ENCODE data around the gene DLG3.

DLG3 gene

GRCh38 chrX:70411475-70411874 is 33.2 kb upstream of the DLG3 start:
- no peaks in the 10 kb centered on the region for H3K27me3 ChIP-seq (replicated peaks)
- in situ Hi-C loops (cut with HindIII; ENCODE audit: low pct_ligation_motif_present, low sequenced_read_pairs), result no loop called here
- DNase-seq, result no peak
- no peak overlapping the region for H3K4me3 ChIP-seq (ENCODE audit: low read depth, low read length)
- H3K36me3 ChIP-seq (replicated peaks), result no peaks in the 10 kb centered on the region
- H3K27ac ChIP-seq, result no peak overlapping the region
- TF ChIP-seq, protein P1, sequence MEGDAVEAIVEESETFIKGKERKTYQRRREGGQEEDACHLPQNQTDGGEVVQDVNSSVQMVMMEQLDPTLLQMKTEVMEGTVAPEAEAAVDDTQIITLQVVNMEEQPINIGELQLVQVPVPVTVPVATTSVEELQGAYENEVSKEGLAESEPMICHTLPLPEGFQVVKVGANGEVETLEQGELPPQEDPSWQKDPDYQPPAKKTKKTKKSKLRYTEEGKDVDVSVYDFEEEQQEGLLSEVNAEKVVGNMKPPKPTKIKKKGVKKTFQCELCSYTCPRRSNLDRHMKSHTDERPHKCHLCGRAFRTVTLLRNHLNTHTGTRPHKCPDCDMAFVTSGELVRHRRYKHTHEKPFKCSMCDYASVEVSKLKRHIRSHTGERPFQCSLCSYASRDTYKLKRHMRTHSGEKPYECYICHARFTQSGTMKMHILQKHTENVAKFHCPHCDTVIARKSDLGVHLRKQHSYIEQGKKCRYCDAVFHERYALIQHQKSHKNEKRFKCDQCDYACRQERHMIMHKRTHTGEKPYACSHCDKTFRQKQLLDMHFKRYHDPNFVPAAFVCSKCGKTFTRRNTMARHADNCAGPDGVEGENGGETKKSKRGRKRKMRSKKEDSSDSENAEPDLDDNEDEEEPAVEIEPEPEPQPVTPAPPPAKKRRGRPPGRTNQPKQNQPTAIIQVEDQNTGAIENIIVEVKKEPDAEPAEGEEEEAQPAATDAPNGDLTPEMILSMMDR (IDR thresholded peaks at IDR 0.05; ENCODE audit: low read depth, low read length, missing control alignments), result no peak

DNA sequence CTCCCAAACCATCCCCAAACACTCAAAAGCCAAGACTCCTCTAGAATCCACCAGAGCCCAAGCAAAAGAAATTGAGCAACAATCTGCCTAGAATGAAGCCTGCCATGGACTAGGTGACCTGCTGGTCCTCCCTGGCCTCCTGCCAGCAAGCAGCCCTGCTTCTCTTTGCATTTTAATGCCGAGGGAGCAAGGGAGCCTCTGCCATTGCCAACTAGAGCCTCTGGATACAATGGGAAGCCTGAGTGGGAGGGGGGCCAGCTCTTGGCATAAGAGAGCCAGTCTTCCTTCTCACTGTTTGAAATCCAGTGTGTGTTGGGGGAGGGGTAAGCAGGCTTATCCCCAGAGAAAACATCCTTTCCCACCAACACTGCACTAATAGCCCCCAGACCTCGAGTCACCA is 23.0 kb upstream of the DLG3 start:
- no peaks in the 10 kb centered on the region for H3K36me3 ChIP-seq (replicated peaks)
- DNase-seq, result no peak
- H3K4me3 ChIP-seq (ENCODE audit: low read depth, low read length), result no peak overlapping the region
- TF ChIP-seq, protein P1 (IDR thresholded peaks at IDR 0.05; ENCODE audit: low read depth, low read length, missing control alignments), result no peak
- no peaks in the 10 kb centered on the region for H3K27me3 ChIP-seq (replicated peaks)
- H3K27ac ChIP-seq, result no peak overlapping the region
- in situ Hi-C loops (cut with HindIII; ENCODE audit: low pct_ligation_motif_present, low sequenced_read_pairs), result no loop called here

- no peak within 1 kb of the TSS for H3K27ac ChIP-seq
- in situ Hi-C loops (cut with HindIII; ENCODE audit: low pct_ligation_motif_present, low sequenced_read_pairs), result no loop called here
- H3K27me3 ChIP-seq (replicated peaks), result no peaks in the 10 kb centered on the region
- no peaks in the 10 kb centered on the region for H3K36me3 ChIP-seq (replicated peaks)
- no peak within 1 kb of the TSS for H3K4me3 ChIP-seq (ENCODE audit: low read depth, low read length)
- DNase-seq, result no peak
- TF ChIP-seq, protein P1 (IDR thresholded peaks at IDR 0.05; ENCODE audit: low read depth, low read length, missing control alignments), result peak; percentile 26
Observed at GRCh38 chrX:70422851-70423341, 21.7 kb upstream of the DLG3 start, which contains the start of gene GDPD2. GDPD2 (plus strand) TSS chrX:70423314; CDS start chrX:70424985, 1,671 bp downstream.

DNA sequence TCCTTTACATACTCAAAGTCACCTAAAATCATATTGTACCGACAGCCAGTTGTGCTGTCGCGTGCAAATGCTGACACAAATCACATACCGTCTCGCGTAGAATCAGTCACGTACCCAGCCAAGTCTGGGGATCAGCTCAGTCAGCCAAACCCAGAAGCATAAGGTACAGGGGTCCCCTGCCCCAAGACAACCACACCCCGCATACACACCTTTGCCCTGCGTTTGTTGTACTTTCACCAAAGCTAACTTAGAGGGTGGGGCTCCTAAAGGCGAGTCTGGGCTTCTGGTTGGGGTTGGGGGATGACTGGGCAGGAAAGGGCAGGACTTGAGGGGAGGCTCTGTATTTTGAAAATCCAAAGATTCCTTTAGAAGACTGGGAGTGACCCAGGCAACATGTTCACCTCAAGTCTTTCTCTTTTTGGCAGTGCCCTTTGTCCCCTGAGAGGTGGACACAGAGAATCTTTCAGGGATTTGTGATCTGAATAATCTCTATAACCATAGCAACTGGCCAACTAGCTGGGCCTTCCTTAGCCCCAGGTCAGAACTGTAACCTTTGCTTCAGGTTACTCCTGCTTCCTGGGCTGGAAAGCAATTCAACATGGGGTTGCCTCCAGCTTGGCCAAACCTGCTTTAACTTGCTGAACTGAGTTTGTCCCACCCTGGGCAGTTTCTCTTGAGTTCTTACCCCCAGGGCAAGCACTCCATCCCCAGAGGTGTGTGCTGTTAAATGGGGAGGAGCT is 20.5 kb upstream of the DLG3 start:
- H3K36me3 ChIP-seq (replicated peaks), result no peaks in the 10 kb centered on the region
- H3K27ac ChIP-seq, result no peak overlapping the region
- H3K27me3 ChIP-seq (replicated peaks), result no peaks in the 10 kb centered on the region
- no peak for DNase-seq
- no peak overlapping the region for H3K4me3 ChIP-seq (ENCODE audit: low read depth, low read length)
- TF ChIP-seq, protein P1 (IDR thresholded peaks at IDR 0.05; ENCODE audit: low read depth, low read length, missing control alignments), result no peak
- in situ Hi-C loops (cut with HindIII; ENCODE audit: low pct_ligation_motif_present, low sequenced_read_pairs), result no loop called here

DNA sequence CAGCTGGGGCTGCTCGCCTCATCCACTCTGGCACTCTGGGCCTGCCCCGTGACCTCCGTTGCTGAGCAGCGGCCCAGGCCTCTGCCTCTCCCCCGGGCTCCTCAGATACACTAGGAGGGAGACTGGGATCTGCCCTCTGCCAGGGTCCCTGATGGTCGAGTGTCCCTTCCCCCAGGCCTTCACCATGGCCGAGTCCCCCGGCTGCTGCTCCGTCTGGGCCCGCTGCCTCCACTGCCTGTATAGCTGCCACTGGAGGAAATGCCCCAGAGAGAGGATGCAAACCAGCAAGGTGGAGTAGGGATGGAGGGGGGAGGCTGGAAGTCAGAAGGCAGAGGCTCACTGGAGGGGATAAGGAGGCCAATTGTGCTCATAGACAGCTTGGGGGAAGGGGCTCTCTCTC is 19.8 kb upstream of the DLG3 start:
- Histone ChIP-seq H3K36me3 (replicated peaks) (no peaks in the 10 kb centered on the region), H3K4me3 (ENCODE audit: low read depth, low read length) (no peak overlapping the region), H3K27me3 (replicated peaks) (no peaks in the 10 kb centered on the region), H3K27ac (no peak overlapping the region)
- TF ChIP-seq, protein P1 (IDR thresholded peaks at IDR 0.05; ENCODE audit: low read depth, low read length, missing control alignments), result no peak
- DNase-seq, result no peak
- in situ Hi-C loops (cut with HindIII; ENCODE audit: low pct_ligation_motif_present, low sequenced_read_pairs), result no loop called here

All from brain microvascular endothelial cell (primary cell).